B cell (primary cell): ENCODE data around the gene LRRC36.

Experiments used
- EZH2 ChIP-seq: IDR thresholded peaks from 2 replicates; pipeline ENCODE4 v1.6.1; 2012; ENCODE audit warnings: borderline replicate concordance, low read depth, mild to moderate bottlenecking, moderate library complexity, low read length; ENCODE audit not compliant: insufficient read depth, poor library complexity, severe bottlenecking
- TF ChIP-seq, protein P1 (sequence below): fragments of 200-600 bp; IDR thresholded peaks from one replicate; pipeline ENCODE4 v1.8.0; 2022; ENCODE audit warnings: antibody characterized with exemption, mild to moderate bottlenecking

DNA sequence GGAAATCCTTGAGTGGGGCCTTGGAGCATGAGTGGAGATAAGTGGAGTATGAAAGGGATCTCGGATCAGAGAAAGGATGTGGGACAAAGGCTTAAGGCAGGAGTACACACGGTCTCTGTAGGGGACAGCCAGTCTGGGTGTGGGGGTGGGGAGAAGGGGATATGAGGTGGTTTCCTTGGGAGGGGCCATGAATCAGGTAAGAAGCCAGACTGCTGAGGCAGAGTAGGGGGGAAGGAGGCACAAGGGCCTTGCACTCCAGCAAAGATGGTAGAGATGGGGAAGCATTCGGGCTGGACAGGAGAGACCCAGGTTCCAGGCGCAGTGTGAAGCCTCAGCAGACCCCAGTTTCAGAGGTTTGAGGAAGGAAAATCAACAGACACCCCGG, 105.9 kb downstream of the LRRC36 start:
- TF ChIP-seq, protein P1, sequence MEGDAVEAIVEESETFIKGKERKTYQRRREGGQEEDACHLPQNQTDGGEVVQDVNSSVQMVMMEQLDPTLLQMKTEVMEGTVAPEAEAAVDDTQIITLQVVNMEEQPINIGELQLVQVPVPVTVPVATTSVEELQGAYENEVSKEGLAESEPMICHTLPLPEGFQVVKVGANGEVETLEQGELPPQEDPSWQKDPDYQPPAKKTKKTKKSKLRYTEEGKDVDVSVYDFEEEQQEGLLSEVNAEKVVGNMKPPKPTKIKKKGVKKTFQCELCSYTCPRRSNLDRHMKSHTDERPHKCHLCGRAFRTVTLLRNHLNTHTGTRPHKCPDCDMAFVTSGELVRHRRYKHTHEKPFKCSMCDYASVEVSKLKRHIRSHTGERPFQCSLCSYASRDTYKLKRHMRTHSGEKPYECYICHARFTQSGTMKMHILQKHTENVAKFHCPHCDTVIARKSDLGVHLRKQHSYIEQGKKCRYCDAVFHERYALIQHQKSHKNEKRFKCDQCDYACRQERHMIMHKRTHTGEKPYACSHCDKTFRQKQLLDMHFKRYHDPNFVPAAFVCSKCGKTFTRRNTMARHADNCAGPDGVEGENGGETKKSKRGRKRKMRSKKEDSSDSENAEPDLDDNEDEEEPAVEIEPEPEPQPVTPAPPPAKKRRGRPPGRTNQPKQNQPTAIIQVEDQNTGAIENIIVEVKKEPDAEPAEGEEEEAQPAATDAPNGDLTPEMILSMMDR = no peak
- TF ChIP-seq EZH2 = no peak
